ENCODE results near the gene AIPL1.

The AIPL1 gene

GRCh38 chr17:6465206-6466003 is 30.5 kb upstream of the AIPL1 start:
- DNase-seq (ENCODE audit: low read depth, low spot score) = no peak

- no peak for DNase-seq (ENCODE audit: low read depth, low spot score)
Measured at GRCh38 chr17:6464446-6465041, 29.6 kb upstream of the AIPL1 start.

- no peak for DNase-seq (ENCODE audit: low read depth, low spot score)
Measured at GRCh38 chr17:6463616-6464445, 28.9 kb upstream of the AIPL1 start.

- DNase-seq (ENCODE audit: low read depth, low spot score) = no peak
Measured at GRCh38 chr17:6462692-6463091, 27.8 kb upstream of the AIPL1 start.

GRCh38 chr17:6461792-6462524 is 27.0 kb upstream of the AIPL1 start:
- DNase-seq (ENCODE audit: low read depth, low spot score) = no peak

- no peak for DNase-seq (ENCODE audit: low read depth, low spot score)
Measured at GRCh38 chr17:6461246-6461645, 26.3 kb upstream of the AIPL1 start.

- no peak for DNase-seq (ENCODE audit: low read depth, low spot score)
Measured at GRCh38 chr17:6460531-6461161, 25.7 kb upstream of the AIPL1 start.

GRCh38 chr17:6458460-6458950 is 23.6 kb upstream of the AIPL1 start:
- DNase-seq (ENCODE audit: low read depth, low spot score) = no peak

- DNase-seq (ENCODE audit: low read depth, low spot score) = no peak
Measured at GRCh38 chr17:6457688-6458459, 23.0 kb upstream of the AIPL1 start.

- DNase-seq (ENCODE audit: low read depth, low spot score) = no peak
Measured at GRCh38 chr17:6456914-6457687, 22.2 kb upstream of the AIPL1 start.

GRCh38 chr17:6456321-6456720 is 21.4 kb upstream of the AIPL1 start:
- no peak for DNase-seq (ENCODE audit: low read depth, low spot score)

- no peak for DNase-seq (ENCODE audit: low read depth, low spot score)
Measured at GRCh38 chr17:6455321-6455705, 20.4 kb upstream of the AIPL1 start.

GRCh38 chr17:6454495-6455320 is 19.8 kb upstream of the AIPL1 start:
- DNase-seq (ENCODE audit: low read depth, low spot score) = no peak

GRCh38 chr17:6453279-6454024 is 18.5 kb upstream of the AIPL1 start:
- DNase-seq (ENCODE audit: low read depth, low spot score) = no peak

GRCh38 chr17:6452471-6453266 is 17.7 kb upstream of the AIPL1 start:
- no peak for DNase-seq (ENCODE audit: low read depth, low spot score)

GRCh38 chr17:6450926-6451832 is 16.3 kb upstream of the AIPL1 start:
- no peak for DNase-seq (ENCODE audit: low read depth, low spot score)

Measured in brain pericyte (primary cell).